Epithelial cell of prostate (primary cell): ENCODE measurements around the gene TMEM151B.
"Not testable (repeated sequence)": the region's sequence is repeated elsewhere in the genome, so short reads cannot be mapped to it uniquely, and the experiment has no call there.

Experiments used
- DNase-seq: peaks from one replicate; pipeline ENCODE4 v3.0.0-alpha.2; 2011; ENCODE audit warnings: low read depth, low spot score
- H3K27ac ChIP-seq: fragments of 450-650 bp; 2 replicates; pipeline ENCODE4 v1.5.1; 2017; ENCODE audit warnings: mild to moderate bottlenecking

Gene TMEM151B

DNA sequence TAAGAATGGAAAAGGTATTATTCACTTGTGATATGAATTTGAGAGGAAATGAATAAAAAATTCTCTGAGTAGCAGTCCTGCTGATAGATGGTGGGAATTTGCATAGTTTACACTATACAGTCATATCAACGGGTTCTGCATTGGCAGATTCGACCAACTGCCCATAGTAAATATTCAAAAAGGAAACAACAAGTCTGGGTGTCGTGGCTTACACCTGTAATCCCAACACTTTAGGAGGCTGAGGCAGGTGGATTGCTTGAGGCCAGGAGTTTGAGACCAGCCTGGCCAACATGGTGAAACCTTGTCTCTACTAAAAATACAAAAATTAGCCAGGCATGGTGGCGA is 80.4 kb downstream of the TMEM151B start:
- not testable (repeated sequence) for DNase-seq, H3K27ac ChIP-seq

- DNase-seq, result no peak
- no peak overlapping the region for H3K27ac ChIP-seq
Measured at GRCh38 chr6:44352259-44352658, 82.0 kb downstream of the TMEM151B start.

- no peak for DNase-seq
- H3K27ac ChIP-seq, result no peak overlapping the region
Measured at GRCh38 chr6:44353336-44353735, 83.1 kb downstream of the TMEM151B start.

GRCh38 chr6:44355640-44356039 is 85.4 kb downstream of the TMEM151B start:
- DNase-seq, result no peak

GRCh38 chr6:44356487-44356886 is 86.2 kb downstream of the TMEM151B start:
- no peak for DNase-seq
- no peak overlapping the region for H3K27ac ChIP-seq

More at GRCh38 chr6:44355640-44356039, 85.4 kb downstream of the TMEM151B start:
- no peak overlapping the region for H3K27ac ChIP-seq
